HCT116 (cell line): ENCODE data around the gene ASXL2. TPM values are rescaled to one million over a fixed set of nuclear protein-coding genes. Genes with fewer than 3 reads are reported as not detected.

Experiments
- ATAC-seq: fragments of 200-7000 bp; cut with Tn5 transposase; 2 replicates; pipeline ENCODE4 v1.9.1; 2020; ENCODE audit warnings: mild to moderate bottlenecking, moderate library complexity
- BruUV-seq: library from RNA; stranded (reverse); fragments of 400-500 nt; replicated peaks from 2 replicates; lab custom pipeline; 2021; lab: Mats Ljungman, UMichigan
- CTCF ChIA-PET: fragments of 300-600 bp; sonication (Branson Sonifier 250); formaldehyde crosslinking; loops from one replicate; lab custom pipeline; 2021; ENCODE audit warnings: antibody characterized with exemption; lab: Charles Lee
- POLR2A ChIA-PET: fragments of 300-600, 350-600 bp; sonication (Branson Sonifier 250); formaldehyde crosslinking; loops from one replicate; lab custom pipeline; 2021; ENCODE audit warnings: antibody characterized with exemption; lab: Charles Lee
- RAD21 ChIA-PET, 2 experiments: fragments of 300-600 bp; sonication (Branson Sonifier 250); formaldehyde crosslinking; loops; one replicate each; lab custom pipeline; 2023; ENCODE audit warnings: low total read pairs in 2 of 2; ENCODE audit not compliant: uncharacterized antibody in 2 of 2, unreplicated experiment in 2 of 2, low non-redundant PET in 1 of 2; lab: Charles Lee
- DNase-seq: peaks from one replicate; pipeline ENCODE4 v3.0.0-alpha.2; 2010; ENCODE audit warnings: low read depth, low spot score
- H2AFZ ChIP-seq: fragments of 200-600 bp; shearing (Covaris generic), sonication (generic); 2 replicates; pipeline ENCODE4 v1.6.1; 2017; ENCODE audit warnings: low read depth, mixed run types, mixed read lengths, antibody characterized with exemption, low read length; ENCODE audit not compliant: poor library complexity, severe bottlenecking
- H3K27ac ChIP-seq: 2 replicates; pipeline ENCODE4 v1.5.1; 2012; ENCODE audit warnings: low read depth, low read length
- H3K27me3 ChIP-seq: fragments of 200-600 bp; sonication (generic); 2 replicates; pipeline ENCODE4 v1.6.1; 2016; ENCODE audit warnings: mixed run types, low read length, mixed read lengths; ENCODE audit not compliant: insufficient read depth
- H3K36me3 ChIP-seq, 2 experiments: fragments of 200-500 bp in 1 of 2; fragments of 200-600 bp in 1 of 2; sonication (Bioruptor generic) in 1 of 2; sonication (generic) in 1 of 2; 2 replicates each; pipeline versions ENCODE4 v1.5.1 to v1.6.1; 2014 to 2016; ENCODE audit warnings: low read length in 2 of 2, inconsistent platforms in 1 of 2, mixed read lengths in 1 of 2, mixed run types in 1 of 2; ENCODE audit not compliant: insufficient read depth in 2 of 2, control insufficient read depth in 1 of 2
- H3K4me1 ChIP-seq, 2 experiments: fragments of 200-600 bp in 1 of 2; sonication (generic) in 1 of 2; 2 replicates each; pipeline versions ENCODE4 v1.5.1 to v1.6.1; 2012 to 2017; ENCODE audit warnings: low read length in 2 of 2, inconsistent platforms in 1 of 2, mild to moderate bottlenecking in 1 of 2, mixed read lengths in 1 of 2, mixed run types in 1 of 2, moderate library complexity in 1 of 2; ENCODE audit not compliant: insufficient read depth in 2 of 2, control insufficient read depth in 1 of 2
- H3K4me2 ChIP-seq: fragments of 200-600 bp; sonication (generic); 2 replicates; pipeline ENCODE4 v1.6.1; 2017; ENCODE audit warnings: mixed run types, low read length, mixed read lengths
- H3K4me3 ChIP-seq, 2 experiments: fragments of 200-600 bp in 1 of 2; sonication (generic) in 1 of 2; replicated peaks in 1 of 2; 2 replicates each; pipeline ENCODE4 v1.5.1; 2011 to 2016; ENCODE audit warnings: low read length in 2 of 2, control low read depth in 1 of 2, low read depth in 1 of 2, mild to moderate bottlenecking in 1 of 2, mixed read lengths in 1 of 2, mixed run types in 1 of 2
- H3K79me2 ChIP-seq: fragments of 200-600 bp; sonication (generic); 2 replicates; pipeline ENCODE4 v1.6.1; 2017; ENCODE audit warnings: mild to moderate bottlenecking, mixed run types, low read length, moderate library complexity, mixed read lengths; ENCODE audit not compliant: insufficient read depth
- H3K9ac ChIP-seq: fragments of 200-600 bp; sonication (generic); 2 replicates; pipeline ENCODE4 v1.6.1; 2016; ENCODE audit warnings: low read length, mixed read lengths
- H3K9me2 ChIP-seq: fragments of 200-600 bp; sonication (generic), shearing (Covaris generic); 2 replicates; pipeline ENCODE4 v1.6.1; 2017; ENCODE audit warnings: mixed run types, mild to moderate bottlenecking, moderate library complexity; ENCODE audit not compliant: insufficient read depth
- H3K9me3 ChIP-seq, 2 experiments: fragments of 200-500 bp in 1 of 2; fragments of 200-600 bp in 1 of 2; sonication (Bioruptor generic) in 1 of 2; sonication (generic) in 1 of 2; 2 replicates each; pipeline ENCODE4 v1.6.1; 2014 to 2017; ENCODE audit warnings: low read length in 2 of 2, mixed read lengths in 2 of 2, inconsistent platforms in 1 of 2, low read depth in 1 of 2, mild to moderate bottlenecking in 1 of 2, mixed run types in 1 of 2, moderate library complexity in 1 of 2; ENCODE audit not compliant: control insufficient read depth in 1 of 2, insufficient read depth in 1 of 2
- H4K20me1 ChIP-seq: fragments of 200-600 bp; sonication (generic), shearing (Covaris generic); 2 replicates; pipeline ENCODE4 v1.6.1; 2017; ENCODE audit warnings: mixed run types, mild to moderate bottlenecking, moderate library complexity; ENCODE audit not compliant: insufficient read depth
- CTCF ChIP-seq, 3 experiments: fragments of 200-600 bp in 1 of 3; sonication (generic) in 1 of 3; IDR thresholded peaks in 2 of 3; conservative IDR thresholded peaks in 1 of 3; 2 replicates each; pipeline ENCODE4 v1.5.1; 2012 to 2017; ENCODE audit warnings: low read depth in 2 of 3, low read length in 2 of 3, antibody characterized with exemption in 1 of 3, borderline replicate concordance in 1 of 3, control low read depth in 1 of 3, mild to moderate bottlenecking in 1 of 3, mixed read lengths in 1 of 3, mixed run types in 1 of 3, moderate library complexity in 1 of 3; ENCODE audit not compliant: insufficient read depth in 1 of 3
- intact Hi-C: fragments of 100-400 bp; cut with micrococcal nuclease; formaldehyde crosslinking; loops from 2 replicates; pipeline ENCODE4 v1.10.0; 2022
- total RNA-seq: library from RNA; stranded (reverse); gene quantifications from one replicate; pipeline ENCODE4 v1.2.1, GENCODE V29; 2021; ENCODE audit not compliant: unreplicated experiment
- TF ChIP-seq, protein P1 (sequence below): IDR thresholded peaks from 2 replicates; pipeline ENCODE4 v1.6.1; 2011; ENCODE audit warnings: mild to moderate bottlenecking, low read length, moderate library complexity; ENCODE audit not compliant: insufficient replicate concordance; ENCODE audit errors: extremely low read depth

The ASXL2 gene
- total RNA-seq, 1 experiment from 2014 or later: 29.2 TPM

GRCh38 chr2:25692737-25693445 lies 185.4 kb downstream of the ASXL2 start:
- TF ChIP-seq CTCF (IDR thresholded peaks at IDR 0.05 in 2 of 3, conservative IDR thresholded peaks at IDR 0.05 in 1 of 3; ENCODE audit: borderline replicate concordance in 1 of 3, insufficient read depth in 1 of 3, low read depth in 2 of 3, low read length in 2 of 3): peak in 2 of 3 experiments; percentile 27 to 38; a peak in 3 of 6 replicates
- TF ChIP-seq, protein P1, sequence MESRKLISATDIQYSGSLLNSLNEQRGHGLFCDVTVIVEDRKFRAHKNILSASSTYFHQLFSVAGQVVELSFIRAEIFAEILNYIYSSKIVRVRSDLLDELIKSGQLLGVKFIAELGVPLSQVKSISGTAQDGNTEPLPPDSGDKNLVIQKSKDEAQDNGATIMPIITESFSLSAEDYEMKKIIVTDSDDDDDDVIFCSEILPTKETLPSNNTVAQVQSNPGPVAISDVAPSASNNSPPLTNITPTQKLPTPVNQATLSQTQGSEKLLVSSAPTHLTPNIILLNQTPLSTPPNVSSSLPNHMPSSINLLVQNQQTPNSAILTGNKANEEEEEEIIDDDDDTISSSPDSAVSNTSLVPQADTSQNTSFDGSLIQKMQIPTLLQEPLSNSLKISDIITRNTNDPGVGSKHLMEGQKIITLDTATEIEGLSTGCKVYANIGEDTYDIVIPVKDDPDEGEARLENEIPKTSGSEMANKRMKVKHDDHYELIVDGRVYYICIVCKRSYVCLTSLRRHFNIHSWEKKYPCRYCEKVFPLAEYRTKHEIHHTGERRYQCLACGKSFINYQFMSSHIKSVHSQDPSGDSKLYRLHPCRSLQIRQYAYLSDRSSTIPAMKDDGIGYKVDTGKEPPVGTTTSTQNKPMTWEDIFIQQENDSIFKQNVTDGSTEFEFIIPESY: no peak
- Histone ChIP-seq H3K4me2 (no peak overlapping the region), H2AFZ (no peak overlapping the region), H3K79me2 (no peaks in the 10 kb centered on the region), H3K27ac (no peak overlapping the region), H3K36me3 (no peaks in the 10 kb centered on the region), H3K4me1 (peaks cover 2 to 7% of the 10 kb centered on the region in 2 experiments; a peak in 3 of 4 replicates), H3K9ac (no peak overlapping the region), H3K9me2 (no peaks in the 10 kb centered on the region), H3K9me3 (no peaks in the 10 kb centered on the region), H3K4me3 (no peak overlapping the region), H4K20me1 (no peaks in the 10 kb centered on the region), H3K27me3 (peaks cover 3% of the 10 kb centered on the region; the same call in 1 of the 2 replicates)
- no TSS peak for BruUV-seq
- CTCF ChIA-PET: interaction anchor here (0.7 kb wide), 1 partner anchor 188 kb away, joined by 3 read pairs; no protein-coding TSS in a partner anchor
- ATAC-seq: peak; percentile 73
- RAD21 ChIA-PET: no interaction called here
- DNase-seq: no peak
- intact Hi-C loops: no loop called here
- POLR2A ChIA-PET: no interaction called here
